ENCODE measurements around the gene CNTNAP2. TPM values are rescaled to one million over a fixed set of nuclear protein-coding genes. Genes with fewer than 3 reads are reported as not detected.

Gene CNTNAP2
- total RNA-seq, 1 donor from 2014 or later, result 4.2 TPM

DNA sequence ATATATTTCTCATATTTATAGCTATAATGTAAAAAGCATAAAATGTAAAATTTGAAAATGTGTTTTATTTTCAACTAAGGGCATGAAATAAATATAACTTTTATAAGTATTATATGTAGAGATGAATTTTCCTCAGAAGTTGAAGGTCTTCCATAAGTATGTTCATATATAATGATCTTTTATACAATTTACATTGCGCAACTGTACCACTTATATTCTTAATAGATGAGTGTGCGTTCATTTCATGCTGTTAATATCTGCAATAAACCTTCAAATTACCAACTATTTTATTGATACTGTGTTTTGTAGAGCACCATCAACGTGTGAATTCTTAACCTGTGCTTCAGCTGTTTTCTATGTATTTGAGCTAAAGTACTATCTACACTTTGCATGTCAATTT is 285.3 kb downstream of the CNTNAP2 start:
- DNase-seq (ENCODE audit: low spot score in 2 of 2, unreplicated experiment in 2 of 2), result no peak
- H3K27ac Mint-ChIP-seq, result no peak overlapping the region
- H3K4me1 Mint-ChIP-seq, result peaks cover 8% of the 10 kb centered on the region
- H3K9me3 Mint-ChIP-seq, result peaks cover 3% of the 10 kb centered on the region
- H3K27me3 Mint-ChIP-seq (ENCODE audit: low read depth), result peaks cover 26% of the 10 kb centered on the region
- no peak overlapping the region for H3K4me3 Mint-ChIP-seq
- TF ChIP-seq, protein P1, sequence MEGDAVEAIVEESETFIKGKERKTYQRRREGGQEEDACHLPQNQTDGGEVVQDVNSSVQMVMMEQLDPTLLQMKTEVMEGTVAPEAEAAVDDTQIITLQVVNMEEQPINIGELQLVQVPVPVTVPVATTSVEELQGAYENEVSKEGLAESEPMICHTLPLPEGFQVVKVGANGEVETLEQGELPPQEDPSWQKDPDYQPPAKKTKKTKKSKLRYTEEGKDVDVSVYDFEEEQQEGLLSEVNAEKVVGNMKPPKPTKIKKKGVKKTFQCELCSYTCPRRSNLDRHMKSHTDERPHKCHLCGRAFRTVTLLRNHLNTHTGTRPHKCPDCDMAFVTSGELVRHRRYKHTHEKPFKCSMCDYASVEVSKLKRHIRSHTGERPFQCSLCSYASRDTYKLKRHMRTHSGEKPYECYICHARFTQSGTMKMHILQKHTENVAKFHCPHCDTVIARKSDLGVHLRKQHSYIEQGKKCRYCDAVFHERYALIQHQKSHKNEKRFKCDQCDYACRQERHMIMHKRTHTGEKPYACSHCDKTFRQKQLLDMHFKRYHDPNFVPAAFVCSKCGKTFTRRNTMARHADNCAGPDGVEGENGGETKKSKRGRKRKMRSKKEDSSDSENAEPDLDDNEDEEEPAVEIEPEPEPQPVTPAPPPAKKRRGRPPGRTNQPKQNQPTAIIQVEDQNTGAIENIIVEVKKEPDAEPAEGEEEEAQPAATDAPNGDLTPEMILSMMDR (IDR thresholded peaks at IDR 0.05; ENCODE audit: unreplicated experiment), result no peak
- no peaks in the 10 kb centered on the region for H3K36me3 Mint-ChIP-seq

DNA sequence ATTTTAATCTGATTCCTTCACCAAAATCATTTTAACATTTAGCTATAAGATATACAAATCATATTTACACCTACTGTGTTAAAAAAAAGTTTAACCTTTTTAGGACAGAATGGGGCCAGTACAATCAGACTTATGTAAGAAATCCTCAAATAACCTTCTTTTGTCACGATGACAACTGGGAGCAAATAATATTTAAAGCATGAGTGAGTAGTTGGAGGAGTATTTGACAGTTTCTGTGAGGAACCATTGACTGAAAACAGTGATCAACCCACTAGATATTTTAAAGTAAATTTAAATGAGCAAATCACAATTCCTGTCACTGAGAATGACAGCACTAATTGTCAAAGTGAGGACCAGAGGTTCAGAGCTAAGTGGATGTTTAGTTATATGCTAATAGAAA is 289.1 kb downstream of the CNTNAP2 start:
- Mint-ChIP-seq H3K27me3 (ENCODE audit: low read depth) (peaks cover 40% of the 10 kb centered on the region), H3K9me3 (no peaks in the 10 kb centered on the region), H3K27ac (no peak overlapping the region), H3K36me3 (no peaks in the 10 kb centered on the region), H3K4me1 (peaks cover 2% of the 10 kb centered on the region), H3K4me3 (no peak overlapping the region)
- TF ChIP-seq, protein P1 (IDR thresholded peaks at IDR 0.05; ENCODE audit: unreplicated experiment), result no peak
- DNase-seq (ENCODE audit: low spot score in 2 of 2, unreplicated experiment in 2 of 2), result no peak

DNA sequence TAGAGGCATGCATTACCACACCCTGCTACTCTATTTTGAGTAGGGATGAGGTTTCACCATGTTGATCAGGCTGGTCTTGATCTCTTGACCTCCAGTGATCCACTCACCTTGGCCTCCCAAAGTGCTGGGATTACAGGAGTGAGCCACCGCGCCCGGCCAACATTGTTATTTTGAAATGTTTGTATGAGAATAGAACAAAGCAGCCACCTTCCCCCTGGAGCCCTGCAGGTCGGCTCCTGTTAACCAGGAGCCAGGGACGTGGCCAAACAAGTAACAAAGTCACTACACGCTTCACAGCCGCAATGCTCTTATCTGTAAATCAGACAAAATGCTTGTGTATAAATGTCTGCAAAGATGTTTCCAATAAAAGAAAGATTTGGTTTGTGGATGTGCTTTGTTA is 295.4 kb downstream of the CNTNAP2 start:
- TF ChIP-seq, protein P1 (IDR thresholded peaks at IDR 0.05; ENCODE audit: unreplicated experiment), result no peak
- no peak for DNase-seq (ENCODE audit: low spot score in 2 of 2, unreplicated experiment in 2 of 2)
- no peaks in the 10 kb centered on the region for H3K9me3 Mint-ChIP-seq
- peaks cover 46% of the 10 kb centered on the region for H3K27me3 Mint-ChIP-seq (ENCODE audit: low read depth)
- H3K4me1 Mint-ChIP-seq, result peaks cover 16% of the 10 kb centered on the region
- no peak overlapping the region for H3K27ac Mint-ChIP-seq
- H3K36me3 Mint-ChIP-seq, result no peaks in the 10 kb centered on the region
- no peak overlapping the region for H3K4me3 Mint-ChIP-seq

DNA sequence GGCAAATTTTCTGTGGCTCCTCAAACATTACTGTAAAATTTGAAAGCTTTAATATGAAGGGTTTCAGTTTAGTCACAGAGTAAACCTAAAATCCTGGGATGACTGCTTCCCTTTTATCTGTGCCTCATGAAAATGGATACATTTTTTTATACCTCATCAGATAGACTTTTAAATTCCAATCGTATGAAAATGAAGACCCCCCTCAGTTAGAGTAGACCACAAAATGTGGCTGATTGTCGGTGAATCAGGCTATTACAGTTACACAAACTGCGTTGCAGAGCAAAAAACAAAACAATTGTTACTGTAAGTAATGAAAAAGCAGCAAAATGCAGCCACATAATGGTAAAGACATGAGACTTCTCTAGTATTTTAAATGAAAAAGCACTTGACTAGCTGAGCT is 296.2 kb downstream of the CNTNAP2 start:
- no peak for DNase-seq (ENCODE audit: low spot score in 2 of 2, unreplicated experiment in 2 of 2)

DNA sequence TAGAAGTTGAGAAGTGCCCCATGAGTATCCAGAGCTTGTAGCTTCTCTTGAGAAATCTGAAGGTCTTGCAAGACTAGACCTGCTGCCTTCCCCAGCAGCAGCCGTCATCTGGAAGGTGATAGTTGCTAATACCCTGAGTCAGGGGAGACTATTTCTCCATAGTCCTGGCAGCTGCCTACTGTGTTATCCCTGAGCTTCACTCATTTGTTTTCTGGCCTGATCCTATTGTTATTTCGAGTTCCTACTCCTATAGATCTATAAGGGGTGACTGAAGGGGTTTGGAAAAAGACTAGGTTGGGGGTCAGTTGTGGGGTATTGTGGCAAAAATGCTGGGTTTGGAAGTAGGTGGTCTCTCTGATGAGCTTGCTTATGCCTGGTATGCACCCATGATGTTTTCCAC is 297.8 kb downstream of the CNTNAP2 start:
- DNase-seq (ENCODE audit: low spot score in 2 of 2, unreplicated experiment in 2 of 2), result no peak
- H3K4me3 Mint-ChIP-seq, result no peak overlapping the region
- H3K36me3 Mint-ChIP-seq, result no peaks in the 10 kb centered on the region
- peaks cover 39% of the 10 kb centered on the region for H3K27me3 Mint-ChIP-seq (ENCODE audit: low read depth)
- no peak overlapping the region for H3K27ac Mint-ChIP-seq
- H3K9me3 Mint-ChIP-seq, result no peaks in the 10 kb centered on the region
- TF ChIP-seq, protein P1 (IDR thresholded peaks at IDR 0.05; ENCODE audit: unreplicated experiment), result no peak
- H3K4me1 Mint-ChIP-seq, result peaks cover 24% of the 10 kb centered on the region

More for the DNA sequence above, 296.2 kb downstream of the CNTNAP2 start:
- Mint-ChIP-seq H3K36me3 (no peaks in the 10 kb centered on the region), H3K27ac (no peak overlapping the region), H3K9me3 (no peaks in the 10 kb centered on the region), H3K4me1 (peaks cover 22% of the 10 kb centered on the region), H3K4me3 (no peak overlapping the region), H3K27me3 (ENCODE audit: low read depth) (peaks cover 41% of the 10 kb centered on the region)
- TF ChIP-seq, protein P1 (IDR thresholded peaks at IDR 0.05; ENCODE audit: unreplicated experiment), result no peak

DNA sequence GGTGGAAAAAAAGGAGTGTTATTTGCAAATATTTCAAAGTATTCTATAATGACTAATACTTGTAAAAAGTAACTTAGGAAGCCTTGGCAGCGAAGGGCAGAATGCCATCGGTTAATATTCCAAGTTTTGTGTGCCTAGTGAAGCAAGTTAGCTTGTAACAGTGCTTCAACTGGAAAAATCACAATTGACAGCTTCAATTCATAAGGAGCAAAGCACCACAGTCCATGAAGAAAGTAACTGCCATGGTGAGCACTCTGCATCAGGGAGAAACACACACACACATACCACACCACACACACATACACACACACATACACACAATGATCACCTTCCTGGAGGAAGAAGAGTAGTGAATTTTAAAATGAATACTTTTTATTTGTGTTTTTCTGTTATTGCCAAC is 298.3 kb downstream of the CNTNAP2 start:
- peaks cover 36% of the 10 kb centered on the region for H3K27me3 Mint-ChIP-seq (ENCODE audit: low read depth)
- H3K4me1 Mint-ChIP-seq, result peaks cover 26% of the 10 kb centered on the region
- no peak overlapping the region for H3K4me3 Mint-ChIP-seq
- H3K9me3 Mint-ChIP-seq, result no peaks in the 10 kb centered on the region
- no peaks in the 10 kb centered on the region for H3K36me3 Mint-ChIP-seq
- TF ChIP-seq, protein P1 (IDR thresholded peaks at IDR 0.05; ENCODE audit: unreplicated experiment), result no peak
- DNase-seq (ENCODE audit: low spot score in 2 of 2, unreplicated experiment in 2 of 2), result no peak
- H3K27ac Mint-ChIP-seq, result no peak overlapping the region
